ENCODE results near the gene PTTG2. TPM values are rescaled to one million over a fixed set of nuclear protein-coding genes. Genes with fewer than 3 reads are reported as not detected.

The PTTG2 gene
- polyA plus RNA-seq, 1 of the 3 experiments (the other 2 are of a cell fraction) = not detected

DNA sequence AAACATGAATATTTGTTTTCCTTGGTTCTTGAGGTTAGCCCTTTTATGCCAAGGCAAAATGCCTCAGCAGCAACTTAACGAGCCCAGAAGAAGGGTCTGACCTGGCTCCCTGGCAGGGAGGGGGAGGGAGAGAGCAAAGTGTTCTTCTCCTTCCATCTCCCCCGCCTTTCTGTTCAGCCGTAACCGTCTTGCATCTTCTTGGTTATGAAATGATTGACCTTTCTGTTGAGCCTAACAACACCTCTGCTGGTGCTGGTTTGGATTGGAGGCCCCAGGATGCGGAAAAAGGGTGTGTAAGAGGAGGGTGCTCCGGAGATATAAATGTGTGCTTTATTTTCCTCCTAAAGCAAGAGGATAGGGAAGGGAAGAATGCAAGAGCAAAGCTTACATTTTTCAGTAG is 44.7 kb downstream of the PTTG2 start:
- no peak for DNase-seq
- H3K4me3 ChIP-seq (ENCODE audit: low read depth in 2 of 2, low read length in 1 of 2) = no peak overlapping the region
- H3K79me2 ChIP-seq (ENCODE audit: insufficient read depth) = peaks cover 13% of the 10 kb centered on the region; the same call in 1 of the 2 replicates
- POLR2A ChIA-PET = no interaction called here
- H3K9me3 ChIP-seq = no peaks in the 10 kb centered on the region
- CTCF ChIA-PET = interaction anchor here (1.0 kb wide), 1 partner anchor 22 kb away, joined by 3 read pairs; no protein-coding TSS in a partner anchor
- H3K4me1 ChIP-seq (ENCODE audit: control insufficient read depth in 1 of 2, insufficient read depth in 2 of 2, low read depth in 1 of 2, low read length in 1 of 2) = peaks cover 0 to 8% of the 10 kb centered on the region in 2 experiments; a peak in 2 of 4 replicates
- no peaks in the 10 kb centered on the region for H3K9me2 ChIP-seq
- H3K36me3 ChIP-seq (replicated peaks in 1 of 2; ENCODE audit: control insufficient read depth in 1 of 2, insufficient read depth in 2 of 2, low read length in 1 of 2) = no peaks in the 10 kb centered on the region
- H4K20me1 ChIP-seq (ENCODE audit: insufficient read depth) = no peaks in the 10 kb centered on the region
- no peaks in the 10 kb centered on the region for H3F3A ChIP-seq (replicated peaks; ENCODE audit: insufficient read depth)
- H3K9ac ChIP-seq = no peak overlapping the region
- TF ChIP-seq RFX5 (IDR thresholded peaks at IDR 0.05; ENCODE audit: low read length) = no peak
- no peaks in the 10 kb centered on the region for H3K27me3 ChIP-seq (ENCODE audit: insufficient read depth)
- H2AFZ ChIP-seq (ENCODE audit: low read depth) = no peak overlapping the region
- no peak overlapping the region for H3K27ac ChIP-seq (ENCODE audit: low read depth in 2 of 2, low read length in 1 of 2)
- no peak overlapping the region for H3K4me2 ChIP-seq
- 89% methylated on average over 6 of the region's 6 CpGs for WGBS (ENCODE audit: low lambda C conversion rate)

GRCh38 chr4:38005637-38006036 is 45.4 kb downstream of the PTTG2 start:
- no peak overlapping the region for H3K4me3 ChIP-seq (ENCODE audit: low read depth in 2 of 2, low read length in 1 of 2)
- TF ChIP-seq GABPA (IDR thresholded peaks at IDR 0.05; ENCODE audit: low read depth) (no peak), YY1 (IDR thresholded peaks at IDR 0.05; ENCODE audit: low read depth) (no peak), RFX5 (IDR thresholded peaks at IDR 0.05; ENCODE audit: low read length) (no peak), JUND (IDR thresholded peaks at IDR 0.05) (no peak), NRF1 (IDR thresholded peaks at IDR 0.05; ENCODE audit: low read depth, low read length) (no peak)
- H3K79me2 ChIP-seq (ENCODE audit: insufficient read depth) = peaks cover 8% of the 10 kb centered on the region; the same call in 1 of the 2 replicates
- no peaks in the 10 kb centered on the region for H3F3A ChIP-seq (replicated peaks; ENCODE audit: insufficient read depth)
- no peaks in the 10 kb centered on the region for H3K27me3 ChIP-seq (ENCODE audit: insufficient read depth)
- no peaks in the 10 kb centered on the region for H4K20me1 ChIP-seq (ENCODE audit: insufficient read depth)
- H3K9ac ChIP-seq = no peak overlapping the region
- no peak overlapping the region for H2AFZ ChIP-seq (ENCODE audit: low read depth)
- 89% methylated on average over 3 of the region's 3 CpGs for WGBS (ENCODE audit: low lambda C conversion rate)
- no peak for DNase-seq
- H3K4me2 ChIP-seq = no peak overlapping the region
- ChIA-PET CTCF (interaction anchor here (0.6 kb wide), 1 partner anchor 91 kb away, joined by 3 read pairs; no protein-coding TSS in a partner anchor), POLR2A (no interaction called here)
- no peak overlapping the region for H3K27ac ChIP-seq (ENCODE audit: low read depth in 2 of 2, low read length in 1 of 2)
- H3K9me3 ChIP-seq = no peaks in the 10 kb centered on the region
- no peaks in the 10 kb centered on the region for H3K9me2 ChIP-seq
- peaks cover 0 to 8% of the 10 kb centered on the region in 2 experiments; a peak in 2 of 4 replicates for H3K4me1 ChIP-seq (ENCODE audit: control insufficient read depth in 1 of 2, insufficient read depth in 2 of 2, low read depth in 1 of 2, low read length in 1 of 2)
- no peaks in the 10 kb centered on the region for H3K36me3 ChIP-seq (replicated peaks in 1 of 2; ENCODE audit: control insufficient read depth in 1 of 2, insufficient read depth in 2 of 2, low read length in 1 of 2)

- ChIA-PET POLR2A (no interaction called here), CTCF (interaction anchor here (1.5 kb wide), 1 partner anchor 405 kb away, joined by 3 read pairs; no protein-coding TSS in a partner anchor)
- H3K79me2 ChIP-seq (ENCODE audit: insufficient read depth) = peaks cover 2% of the 10 kb centered on the region; the same call in 1 of the 2 replicates
- WGBS (ENCODE audit: low lambda C conversion rate) = 78% methylated on average over 5 of the region's 5 CpGs
- H2AFZ ChIP-seq (ENCODE audit: low read depth) = no peak overlapping the region
- no peaks in the 10 kb centered on the region for H3K9me2 ChIP-seq
- H3K4me3 ChIP-seq (ENCODE audit: low read depth in 2 of 2, low read length in 1 of 2) = no peak overlapping the region
- no peaks in the 10 kb centered on the region for H3K27me3 ChIP-seq (ENCODE audit: insufficient read depth)
- TF ChIP-seq JUND (IDR thresholded peaks at IDR 0.05) = no peak
- TF ChIP-seq YY1 (IDR thresholded peaks at IDR 0.05; ENCODE audit: low read depth) = no peak
- TF ChIP-seq, protein P1, sequence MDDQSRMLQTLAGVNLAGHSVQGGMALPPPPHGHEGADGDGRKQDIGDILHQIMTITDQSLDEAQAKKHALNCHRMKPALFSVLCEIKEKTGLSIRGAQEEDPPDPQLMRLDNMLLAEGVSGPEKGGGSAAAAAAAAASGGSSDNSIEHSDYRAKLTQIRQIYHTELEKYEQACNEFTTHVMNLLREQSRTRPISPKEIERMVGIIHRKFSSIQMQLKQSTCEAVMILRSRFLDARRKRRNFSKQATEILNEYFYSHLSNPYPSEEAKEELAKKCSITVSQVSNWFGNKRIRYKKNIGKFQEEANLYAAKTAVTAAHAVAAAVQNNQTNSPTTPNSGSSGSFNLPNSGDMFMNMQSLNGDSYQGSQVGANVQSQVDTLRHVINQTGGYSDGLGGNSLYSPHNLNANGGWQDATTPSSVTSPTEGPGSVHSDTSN (IDR thresholded peaks at IDR 0.05) = no peak
- no peak for TF ChIP-seq RFX5 (IDR thresholded peaks at IDR 0.05; ENCODE audit: low read length)
- no peak for TF ChIP-seq EZH2phosphoT487 (IDR thresholded peaks at IDR 0.05; ENCODE audit: borderline replicate concordance, low read depth)
- TF ChIP-seq USF1 (IDR thresholded peaks at IDR 0.05; ENCODE audit: borderline replicate concordance, low read depth) = no peak
- no peak for TF ChIP-seq RCOR1 (IDR thresholded peaks at IDR 0.05; ENCODE audit: low read length)
- TF ChIP-seq NRF1 (IDR thresholded peaks at IDR 0.05; ENCODE audit: low read depth, low read length) = no peak
- no peak for TF ChIP-seq GABPA (IDR thresholded peaks at IDR 0.05; ENCODE audit: low read depth)
- no peak for TF ChIP-seq POLR2AphosphoS5 (IDR thresholded peaks at IDR 0.05; ENCODE audit: low read depth, low read length)
- TF ChIP-seq IRF3 (IDR thresholded peaks at IDR 0.05; ENCODE audit: low read depth, low read length) = no peak
- TF ChIP-seq TCF12 (IDR thresholded peaks at IDR 0.05) = no peak
- no peak for TF ChIP-seq TEAD4 (IDR thresholded peaks at IDR 0.05; ENCODE audit: borderline replicate concordance, insufficient read depth)
- TF ChIP-seq EP300 (IDR thresholded peaks at IDR 0.05; ENCODE audit: borderline replicate concordance in 1 of 2, low read depth in 1 of 2, low read length in 1 of 2) = no peak
- TF ChIP-seq ZBTB33 (IDR thresholded peaks at IDR 0.05; ENCODE audit: borderline replicate concordance, low read depth) = no peak
- peaks cover 0 to 6% of the 10 kb centered on the region in 2 experiments; a peak in 2 of 4 replicates for H3K4me1 ChIP-seq (ENCODE audit: control insufficient read depth in 1 of 2, insufficient read depth in 2 of 2, low read depth in 1 of 2, low read length in 1 of 2)
- no peak for DNase-seq
- H3K36me3 ChIP-seq (replicated peaks in 1 of 2; ENCODE audit: control insufficient read depth in 1 of 2, insufficient read depth in 2 of 2, low read length in 1 of 2) = no peaks in the 10 kb centered on the region
- H3K9ac ChIP-seq = no peak overlapping the region
- no peak overlapping the region for H3K27ac ChIP-seq (ENCODE audit: low read depth in 2 of 2, low read length in 1 of 2)
- no peak overlapping the region for H3K4me2 ChIP-seq
- no peaks in the 10 kb centered on the region for H4K20me1 ChIP-seq (ENCODE audit: insufficient read depth)
- no peaks in the 10 kb centered on the region for H3K9me3 ChIP-seq
- no peaks in the 10 kb centered on the region for H3F3A ChIP-seq (replicated peaks; ENCODE audit: insufficient read depth)
Observed at GRCh38 chr4:38007645-38008044, 47.4 kb downstream of the PTTG2 start.

Data from SK-N-SH (cell line).